Mucosa of rectum (tissue), 2 donors: ENCODE measurements around the gene AGXT.

Experiments used
- H3K27ac ChIP-seq, 2 donors: one replicate each; pipeline ENCODE4 v1.7.0; 2013; ENCODE audit warnings: inconsistent platforms in 2 of 2, low read depth in 2 of 2, low read length in 2 of 2
- H3K27me3 ChIP-seq, 2 donors: one replicate each; pipeline ENCODE4 v1.7.0; 2013; ENCODE audit warnings: low read length in 2 of 2; ENCODE audit not compliant: control insufficient read depth in 2 of 2, insufficient read depth in 2 of 2
- H3K36me3 ChIP-seq, 2 donors: one replicate each; pipeline ENCODE4 v1.7.0; 2013; ENCODE audit warnings: low read length in 2 of 2; ENCODE audit not compliant: control insufficient read depth in 2 of 2, insufficient read depth in 2 of 2
- H3K4me1 ChIP-seq, 2 donors: one replicate each; pipeline ENCODE4 v1.7.0; 2013; ENCODE audit warnings: low read length in 2 of 2, mild to moderate bottlenecking in 1 of 2; ENCODE audit not compliant: control insufficient read depth in 2 of 2, insufficient read depth in 2 of 2
- H3K4me3 ChIP-seq, 2 donors: one replicate each; pipeline ENCODE4 v1.7.0; 2013; ENCODE audit warnings: low read length in 2 of 2
- H3K9ac ChIP-seq, 2 donors: one replicate each; pipeline ENCODE4 v1.7.0; 2013; ENCODE audit warnings: low read length in 2 of 2, low read depth in 1 of 2, mild to moderate bottlenecking in 1 of 2
- H3K9me3 ChIP-seq, 2 donors: one replicate each; pipeline ENCODE4 v1.7.0; 2013; ENCODE audit warnings: low read length in 2 of 2; ENCODE audit not compliant: control insufficient read depth in 2 of 2
- donor health status: healthy.
- donor health status: Normal muscosa, but diverticular disease.

Gene AGXT

DNA sequence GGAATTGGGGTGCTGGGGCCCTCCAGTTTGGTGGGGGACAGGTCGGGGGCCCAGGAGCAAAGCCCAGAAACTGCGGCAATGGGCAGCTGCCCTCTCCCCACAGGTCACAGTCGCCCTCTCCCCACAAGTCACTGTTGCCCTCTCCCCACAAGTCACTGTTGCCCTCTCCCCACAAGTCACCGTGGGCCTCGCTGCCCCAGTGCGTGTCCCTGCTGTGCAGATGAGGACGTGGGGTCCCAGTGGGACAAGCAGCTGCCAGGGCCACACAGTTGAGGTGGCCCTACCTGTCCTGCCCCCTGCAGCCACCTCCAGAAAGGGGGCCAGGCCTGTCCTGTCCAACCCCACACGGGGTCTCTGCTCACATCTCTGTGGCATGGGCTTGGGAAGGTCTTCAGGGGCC lies 13.0 kb upstream of the AGXT start:
- Histone ChIP-seq H3K27ac (no peak overlapping the region), H3K9ac (no peak overlapping the region), H3K36me3 (no peaks in the 10 kb centered on the region), H3K4me3 (no peak overlapping the region), H3K4me1 (peaks cover 18 to 19% of the 10 kb centered on the region in 2 donors), H3K9me3 (no peaks in the 10 kb centered on the region), H3K27me3 (no peaks in the 10 kb centered on the region)

DNA sequence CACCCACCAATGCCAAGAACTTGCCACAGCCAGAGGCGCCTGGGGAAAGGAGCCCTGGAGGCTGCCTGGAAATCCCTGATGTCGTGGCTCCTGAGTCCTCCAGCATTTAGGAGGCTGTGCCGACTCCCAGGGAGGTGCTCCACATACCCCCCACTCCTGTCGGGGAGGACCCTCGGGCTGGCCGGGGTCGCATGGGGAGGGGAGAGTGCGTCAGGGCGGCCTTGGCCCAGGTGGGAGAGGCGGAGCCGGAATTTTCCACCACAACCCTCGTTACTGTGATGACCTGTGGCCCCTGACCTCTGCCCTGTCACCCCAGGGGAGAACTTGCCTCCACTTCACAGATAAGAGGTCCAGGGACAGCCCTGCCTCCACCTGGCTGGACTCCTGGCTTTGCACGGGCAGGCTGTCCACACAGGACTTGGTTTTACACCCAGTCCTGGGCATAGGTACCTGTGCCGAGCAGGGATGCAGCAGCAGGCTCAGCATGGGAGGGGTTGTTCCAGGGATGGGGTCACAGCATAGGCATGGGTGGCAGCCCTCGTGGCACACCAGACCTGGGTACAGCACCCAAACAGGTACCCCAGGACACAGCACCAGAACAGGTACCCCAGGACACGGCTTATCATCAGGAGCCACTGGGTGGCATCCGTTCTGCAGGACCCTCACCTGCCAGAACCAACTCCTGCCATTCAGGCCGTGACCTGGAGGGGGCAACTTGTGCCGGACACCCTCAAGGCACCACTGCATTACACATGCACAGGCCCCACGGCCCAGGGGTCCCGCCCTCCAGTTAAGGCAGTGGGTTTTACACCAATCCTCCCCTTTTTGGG lies 12.3 kb upstream of the AGXT start:
- peaks cover 14 to 17% of the 10 kb centered on the region in 2 donors for H3K4me1 ChIP-seq
- no peak overlapping the region for H3K4me3 ChIP-seq
- H3K27me3 ChIP-seq = no peaks in the 10 kb centered on the region
- no peak overlapping the region for H3K9ac ChIP-seq
- H3K36me3 ChIP-seq = no peaks in the 10 kb centered on the region
- no peaks in the 10 kb centered on the region for H3K9me3 ChIP-seq
- peak overlapping the region in 1 of 2 donors; percentile 68 for H3K27ac ChIP-seq

DNA sequence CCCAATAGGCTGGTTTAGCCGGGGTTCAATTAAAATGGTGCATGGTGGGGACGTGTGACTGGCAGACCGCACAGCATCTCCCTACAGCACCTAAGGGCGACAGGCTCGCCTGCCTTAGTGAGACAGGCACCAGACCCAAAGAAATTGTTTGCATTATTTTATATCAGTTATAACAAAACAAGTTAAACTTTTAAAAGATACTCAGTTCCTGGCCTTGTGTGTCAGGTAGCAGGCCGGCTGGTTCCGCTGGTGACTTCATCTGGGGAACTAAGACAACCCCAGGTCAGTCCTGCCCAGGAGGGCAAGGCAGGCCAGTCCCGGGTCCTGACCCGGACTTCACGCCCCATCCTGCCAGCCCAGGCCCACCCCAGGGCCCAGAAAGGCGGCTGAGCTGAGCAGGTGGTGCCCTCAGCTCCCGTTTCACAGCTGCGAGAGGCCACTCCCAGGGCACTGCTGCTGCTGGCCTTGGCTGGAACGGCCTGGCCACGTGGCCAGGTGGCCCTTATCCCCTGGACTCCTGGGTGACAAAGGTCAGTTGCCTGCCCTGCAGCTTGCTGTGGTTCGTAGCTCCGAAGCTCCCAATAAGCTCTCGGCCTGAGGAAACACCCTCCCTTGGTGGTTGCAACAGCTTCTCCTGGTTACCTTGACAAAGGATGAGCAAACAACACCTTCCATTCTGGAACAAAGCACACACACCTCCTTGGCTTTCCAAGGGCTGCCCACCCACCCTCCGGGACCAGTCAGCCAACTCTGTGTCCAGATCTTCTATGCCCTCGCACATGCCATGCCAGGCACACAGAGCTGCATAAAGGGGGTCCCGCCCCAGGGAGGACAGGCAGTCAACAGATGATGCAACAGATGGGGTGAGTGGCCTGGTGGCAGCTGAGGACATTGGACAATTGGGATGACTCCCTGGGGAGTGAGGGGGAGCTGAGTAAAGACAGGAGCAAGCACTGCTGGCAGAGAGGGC lies 11.3 kb upstream of the AGXT start:
- Histone ChIP-seq H3K27me3 (no peaks in the 10 kb centered on the region), H3K4me1 (peaks cover 9 to 13% of the 10 kb centered on the region in 2 donors), H3K9ac (no peak overlapping the region), H3K9me3 (no peaks in the 10 kb centered on the region), H3K27ac (peak overlapping the region in 1 of 2 donors; percentile 68), H3K4me3 (no peak overlapping the region), H3K36me3 (no peaks in the 10 kb centered on the region)

DNA sequence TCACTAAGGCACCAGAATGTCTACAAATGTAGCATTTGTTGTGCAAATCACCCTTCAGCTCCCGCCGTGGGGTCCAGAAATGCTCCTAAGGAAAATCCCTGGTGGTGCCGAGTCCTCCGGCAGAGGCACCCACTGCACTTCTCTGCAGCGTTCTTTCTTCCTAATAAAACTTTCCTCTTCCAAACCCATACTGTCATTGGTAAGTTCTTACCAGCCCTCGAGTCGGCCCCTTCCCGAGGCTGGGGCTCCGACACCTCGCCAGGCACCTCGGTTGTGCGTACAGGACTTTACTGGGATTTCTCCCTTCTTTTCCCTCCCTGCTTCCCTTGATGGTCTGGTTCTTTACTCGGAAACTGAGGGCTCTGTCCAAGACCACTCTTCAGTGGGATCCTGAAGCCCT lies 10.3 kb upstream of the AGXT start:
- H3K4me3 ChIP-seq = no peak overlapping the region
- H3K27ac ChIP-seq = no peak overlapping the region
- H3K4me1 ChIP-seq = peaks cover 9 to 13% of the 10 kb centered on the region in 2 donors
- no peaks in the 10 kb centered on the region for H3K27me3 ChIP-seq
- H3K9ac ChIP-seq = no peak overlapping the region
- no peaks in the 10 kb centered on the region for H3K36me3 ChIP-seq
- no peaks in the 10 kb centered on the region for H3K9me3 ChIP-seq

DNA sequence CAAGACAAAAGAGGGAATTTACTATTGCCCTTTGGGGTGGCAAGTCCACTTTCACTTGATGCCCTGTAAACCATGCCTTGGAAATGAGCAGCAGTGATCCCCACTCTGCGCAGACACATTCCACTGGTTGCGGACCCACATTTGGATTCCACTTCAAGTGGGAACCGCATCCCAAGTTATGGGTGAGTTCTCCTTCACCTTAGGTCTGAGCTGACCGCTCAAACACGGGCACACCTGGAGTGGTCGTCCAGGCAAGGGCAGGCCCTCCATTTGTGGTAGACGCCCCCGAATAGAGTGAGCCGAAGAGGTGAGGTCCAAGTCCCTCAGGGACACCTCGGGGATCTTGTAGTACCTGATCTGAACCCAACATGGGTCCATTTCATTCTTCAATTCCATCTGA lies 9.8 kb upstream of the AGXT start:
- Histone ChIP-seq H3K36me3 (no peaks in the 10 kb centered on the region), H3K27ac (no peak overlapping the region), H3K4me1 (peaks cover 9 to 13% of the 10 kb centered on the region in 2 donors), H3K9me3 (no peaks in the 10 kb centered on the region), H3K9ac (no peak overlapping the region), H3K27me3 (no peaks in the 10 kb centered on the region), H3K4me3 (no peak overlapping the region)

DNA sequence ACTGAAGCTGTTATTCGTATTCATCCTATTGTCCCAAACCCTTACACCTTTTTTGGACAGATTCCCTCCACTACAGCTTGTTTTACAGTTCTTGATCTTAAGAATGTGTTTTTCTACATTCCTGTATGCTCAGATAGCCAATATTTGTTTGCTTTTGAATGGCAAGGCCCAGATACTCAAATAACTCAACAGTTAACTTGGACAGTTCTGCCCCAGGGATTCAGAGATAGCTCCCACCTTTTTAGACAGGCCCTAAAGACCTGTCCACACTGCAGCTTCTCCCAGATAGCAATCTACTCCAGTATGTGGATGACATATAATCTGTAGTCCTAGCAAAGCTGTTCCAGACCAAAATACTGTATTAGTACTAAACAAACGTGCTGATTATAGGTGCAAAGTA lies 7.1 kb upstream of the AGXT start:
- Histone ChIP-seq H3K27ac (no peak overlapping the region), H3K9me3 (no peaks in the 10 kb centered on the region), H3K4me1 (peaks cover 9 to 10% of the 10 kb centered on the region in 2 donors), H3K4me3 (no peak overlapping the region), H3K36me3 (no peaks in the 10 kb centered on the region), H3K27me3 (no peaks in the 10 kb centered on the region), H3K9ac (no peak overlapping the region)

DNA sequence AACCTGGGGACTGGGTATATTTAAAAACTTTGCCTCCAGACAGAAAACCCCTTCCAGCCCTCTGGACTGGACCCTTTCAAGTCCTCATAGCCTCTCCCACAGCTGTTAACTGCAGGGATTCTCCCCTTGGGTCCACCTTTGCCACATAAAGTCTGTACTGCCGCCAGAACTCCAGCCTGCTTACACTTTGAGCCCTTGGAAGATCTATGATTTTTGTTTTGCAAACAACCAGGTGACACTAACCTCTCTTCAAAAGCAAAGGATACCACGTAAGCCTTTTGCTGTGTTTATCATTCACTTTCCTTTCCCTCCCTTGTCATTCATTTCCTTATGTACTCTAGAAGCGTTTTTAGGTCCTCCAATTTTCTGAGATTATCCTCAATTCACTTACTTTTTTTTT lies 4.1 kb upstream of the AGXT start:
- H3K9ac ChIP-seq = no peak overlapping the region
- H3K4me3 ChIP-seq = no peak overlapping the region
- H3K36me3 ChIP-seq = no peaks in the 10 kb centered on the region
- H3K27ac ChIP-seq = no peak overlapping the region
- no peaks in the 10 kb centered on the region for H3K27me3 ChIP-seq
- no peaks in the 10 kb centered on the region for H3K9me3 ChIP-seq
- H3K4me1 ChIP-seq = peaks cover 0 to 12% of the 10 kb centered on the region in 2 donors

DNA sequence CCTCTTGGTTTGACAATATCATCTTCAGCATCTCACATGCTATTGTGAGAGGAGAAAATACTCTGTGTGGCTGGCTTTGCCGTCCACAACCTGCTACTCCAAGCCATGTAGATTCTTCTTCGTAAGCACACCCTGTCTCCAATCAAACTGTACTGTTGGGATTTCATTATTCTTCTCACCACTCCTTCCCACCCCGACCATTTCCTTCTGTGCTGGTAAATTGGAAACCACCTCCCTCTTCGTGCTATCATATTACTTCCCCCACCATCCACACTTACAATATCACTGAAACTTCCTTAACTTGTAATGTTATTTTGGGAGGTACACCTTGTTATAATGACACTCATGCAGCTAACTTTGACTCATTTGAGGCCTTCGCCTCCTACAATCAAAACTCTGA lies 3.2 kb upstream of the AGXT start:
- Histone ChIP-seq H3K9me3 (no peaks in the 10 kb centered on the region), H3K4me1 (peaks cover 0 to 12% of the 10 kb centered on the region in 2 donors), H3K27me3 (no peaks in the 10 kb centered on the region), H3K27ac (no peak overlapping the region), H3K4me3 (no peak overlapping the region), H3K36me3 (no peaks in the 10 kb centered on the region), H3K9ac (no peak overlapping the region)

DNA sequence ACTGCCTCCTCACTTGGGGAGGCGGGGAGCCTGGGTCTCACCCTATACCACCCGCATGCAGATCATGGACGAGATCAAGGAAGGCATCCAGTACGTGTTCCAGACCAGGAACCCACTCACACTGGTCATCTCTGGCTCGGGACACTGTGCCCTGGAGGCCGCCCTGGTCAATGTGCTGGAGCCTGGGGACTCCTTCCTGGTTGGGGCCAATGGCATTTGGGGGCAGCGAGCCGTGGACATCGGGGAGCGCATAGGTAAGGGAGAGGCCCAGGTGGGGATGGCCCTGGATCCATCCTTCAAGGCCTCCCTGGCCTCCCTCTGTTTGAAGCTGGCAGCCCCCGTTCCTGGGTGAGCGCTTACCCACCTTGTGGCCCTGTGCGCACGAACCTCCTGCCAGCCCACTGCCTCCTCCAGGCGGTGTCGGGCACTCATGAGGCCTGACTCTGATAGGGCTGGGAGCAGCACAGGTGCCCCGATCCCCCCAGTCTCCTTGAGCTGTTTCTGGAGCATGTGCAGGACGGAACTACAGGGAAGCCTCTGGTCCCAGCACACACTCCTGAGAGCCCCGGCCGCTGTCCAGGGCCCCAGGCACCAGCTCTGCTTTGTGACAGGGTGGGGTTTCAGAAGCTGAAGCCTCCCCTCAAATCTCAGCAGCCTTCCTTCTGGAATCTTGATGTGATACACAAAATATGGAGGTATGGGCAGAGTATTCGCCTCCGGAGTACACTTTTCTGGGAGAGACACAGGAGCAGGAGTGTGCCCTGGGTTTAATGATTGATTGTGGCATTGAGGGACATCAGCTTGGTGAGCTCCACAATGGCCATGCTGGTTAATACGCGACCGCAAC lies 708 bp downstream of the AGXT start:
- H3K27ac ChIP-seq = no peak overlapping the region
- no peak overlapping the region for H3K9ac ChIP-seq
- H3K4me3 ChIP-seq = no peak overlapping the region

More for the DNA sequence above, 708 bp downstream of the AGXT start:
- no peaks in the 10 kb centered on the region for H3K36me3 ChIP-seq
- peaks cover 2 to 23% of the 10 kb centered on the region in 2 donors for H3K4me1 ChIP-seq
- no peaks in the 10 kb centered on the region for H3K9me3 ChIP-seq
- no peaks in the 10 kb centered on the region for H3K27me3 ChIP-seq
